ENCODE measurements around the gene INHBE. TPM values are rescaled to one million over a fixed set of nuclear protein-coding genes. Genes with fewer than 3 reads are reported as not detected.
"Not testable (repeated sequence)": the region's sequence is repeated elsewhere in the genome, so short reads cannot be mapped to it uniquely, and the experiment has no call there.

The INHBE gene
- total RNA-seq, 1 donor from 2014 or later = 0.27 TPM

- no peaks in the 10 kb centered on the region for H3K9me3 Mint-ChIP-seq
- H3K4me3 Mint-ChIP-seq = no peak overlapping the region
- no peaks in the 10 kb centered on the region for H3K36me3 Mint-ChIP-seq
- H3K4me1 Mint-ChIP-seq (ENCODE audit: unreplicated experiment) = peaks cover 14% of the 10 kb centered on the region
- H3K27me3 Mint-ChIP-seq = no peaks in the 10 kb centered on the region
- H3K27ac Mint-ChIP-seq = no peak overlapping the region
- TF ChIP-seq CTCF (conservative IDR thresholded peaks at IDR 0.05) = no peak
- no peak for DNase-seq (ENCODE audit: extremely low spot score, unreplicated experiment)
Observed at GRCh38 chr12:57435293-57435692, 19.8 kb upstream of the INHBE start.

DNA sequence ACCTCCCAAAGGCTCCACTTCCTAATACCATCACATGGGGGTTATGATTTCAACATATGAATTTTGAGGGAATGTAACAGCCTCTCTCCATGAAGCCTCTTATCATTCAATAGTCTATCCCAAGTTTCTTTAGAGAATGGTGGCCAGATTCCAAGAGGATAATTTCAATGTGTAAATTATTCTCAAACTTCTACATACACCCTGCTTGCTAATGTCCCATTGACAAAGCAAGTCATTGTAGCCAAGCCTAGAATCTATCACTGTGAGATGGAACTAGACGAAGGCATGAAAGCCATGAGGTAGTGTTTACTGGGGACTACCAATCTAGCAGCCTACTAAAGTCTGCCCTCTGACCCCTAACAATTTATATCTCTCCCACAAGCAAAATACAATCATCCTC, 16.7 kb upstream of the INHBE start:
- no peaks in the 10 kb centered on the region for H3K27me3 Mint-ChIP-seq
- no peak for DNase-seq (ENCODE audit: extremely low spot score, unreplicated experiment)
- TF ChIP-seq CTCF (conservative IDR thresholded peaks at IDR 0.05) = no peak
- H3K4me1 Mint-ChIP-seq (ENCODE audit: unreplicated experiment) = peaks cover 5% of the 10 kb centered on the region
- no peak overlapping the region for H3K27ac Mint-ChIP-seq
- H3K36me3 Mint-ChIP-seq = no peaks in the 10 kb centered on the region
- no peak overlapping the region for H3K4me3 Mint-ChIP-seq
- peaks cover 4% of the 10 kb centered on the region for H3K9me3 Mint-ChIP-seq

GRCh38 chr12:57439762-57440266, 15.3 kb upstream of the INHBE start:
- TF ChIP-seq CTCF (conservative IDR thresholded peaks at IDR 0.05) = no peak
- DNase-seq (ENCODE audit: extremely low spot score, unreplicated experiment) = no peak
- H3K27me3 Mint-ChIP-seq = no peaks in the 10 kb centered on the region
- no peak overlapping the region for H3K4me3 Mint-ChIP-seq
- H3K36me3 Mint-ChIP-seq = no peaks in the 10 kb centered on the region
- H3K4me1 Mint-ChIP-seq (ENCODE audit: unreplicated experiment) = peaks cover 5% of the 10 kb centered on the region
- H3K9me3 Mint-ChIP-seq = peaks cover 4% of the 10 kb centered on the region
- no peak overlapping the region for H3K27ac Mint-ChIP-seq

DNA sequence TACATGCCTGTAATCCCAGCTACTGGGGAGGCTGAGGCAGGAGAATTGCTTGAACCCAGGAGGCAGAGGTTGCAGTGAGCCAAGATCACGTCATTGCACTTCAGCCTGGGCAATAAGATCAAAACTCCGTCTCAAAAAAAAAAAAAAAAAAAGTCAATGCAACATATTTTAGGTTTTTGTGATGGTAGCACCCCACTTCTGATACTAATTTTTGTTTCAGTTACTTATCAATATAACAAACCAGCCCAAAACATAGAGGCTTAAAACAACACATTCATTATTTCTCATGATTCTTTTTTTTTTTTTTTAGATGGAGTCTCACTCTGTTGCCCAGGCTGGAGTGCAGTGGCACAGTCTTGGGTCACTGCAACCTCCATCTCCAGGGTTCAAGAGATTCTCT, 13.7 kb upstream of the INHBE start:
- H3K4me3 Mint-ChIP-seq; DNase-seq (ENCODE audit: extremely low spot score, unreplicated experiment); H3K4me1 Mint-ChIP-seq (ENCODE audit: unreplicated experiment); H3K27me3 Mint-ChIP-seq; H3K9me3 Mint-ChIP-seq; H3K36me3 Mint-ChIP-seq; H3K27ac Mint-ChIP-seq: not testable (repeated sequence)

DNA sequence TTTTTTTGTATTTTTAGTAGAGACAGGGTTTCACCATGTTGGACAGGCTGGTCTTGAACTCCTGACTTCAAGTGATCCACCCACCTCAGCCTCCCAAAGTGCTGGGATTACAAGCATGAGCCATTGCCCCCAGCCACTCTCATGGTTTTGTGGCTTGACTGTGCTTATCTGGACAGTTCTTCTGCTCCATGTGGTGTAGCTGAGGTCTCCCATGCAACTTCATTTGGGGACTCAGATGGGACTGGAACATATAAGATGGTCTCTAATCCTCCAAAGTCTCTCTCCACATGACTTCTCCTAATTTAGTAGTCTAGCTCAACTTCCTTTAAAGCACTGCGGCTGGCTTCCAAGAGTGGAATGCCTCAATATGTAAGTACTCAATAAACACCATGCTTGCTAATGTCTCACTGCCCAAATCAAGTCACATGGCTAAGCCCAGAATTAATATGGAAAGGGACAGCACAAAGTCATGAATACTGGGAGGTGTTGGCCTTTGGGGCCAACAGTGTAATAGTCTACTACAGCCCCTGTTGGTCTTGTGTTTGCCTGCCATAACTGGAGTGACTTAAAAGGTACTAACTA, 13.2 kb upstream of the INHBE start:
- no peak overlapping the region for H3K4me3 Mint-ChIP-seq
- H3K9me3 Mint-ChIP-seq = peaks cover 4% of the 10 kb centered on the region
- H3K27me3 Mint-ChIP-seq = no peaks in the 10 kb centered on the region
- no peak overlapping the region for H3K27ac Mint-ChIP-seq
- no peaks in the 10 kb centered on the region for H3K36me3 Mint-ChIP-seq
- TF ChIP-seq CTCF (conservative IDR thresholded peaks at IDR 0.05) = no peak
- no peaks in the 10 kb centered on the region for H3K4me1 Mint-ChIP-seq (ENCODE audit: unreplicated experiment)
- no peak for DNase-seq (ENCODE audit: extremely low spot score, unreplicated experiment)

DNA sequence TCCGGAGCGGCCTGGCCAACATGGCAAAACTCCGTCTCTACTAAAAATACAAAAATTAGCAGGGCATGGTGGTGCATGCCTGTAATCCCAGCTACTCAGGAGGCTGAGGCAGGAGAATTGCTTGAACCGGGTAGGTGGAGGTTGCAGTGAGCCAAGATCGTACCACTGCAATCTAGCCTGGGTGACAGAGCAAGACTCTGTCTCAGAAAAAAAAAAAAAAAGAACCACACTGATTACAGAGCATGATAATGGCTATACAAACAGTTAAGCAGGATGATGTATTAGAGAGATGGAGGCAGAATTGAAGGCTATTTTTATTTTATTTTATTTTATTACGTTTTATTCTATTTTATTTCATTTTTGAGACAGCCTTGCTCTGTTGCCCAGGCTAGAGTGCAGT, 10.8 kb upstream of the INHBE start:
- not testable (repeated sequence) for H3K36me3 Mint-ChIP-seq; DNase-seq (ENCODE audit: extremely low spot score, unreplicated experiment); H3K4me1 Mint-ChIP-seq (ENCODE audit: unreplicated experiment); H3K9me3 Mint-ChIP-seq; H3K4me3 Mint-ChIP-seq; H3K27ac Mint-ChIP-seq; H3K27me3 Mint-ChIP-seq

- H3K27ac Mint-ChIP-seq = no peak overlapping the region
- H3K9me3 Mint-ChIP-seq = peaks cover 4% of the 10 kb centered on the region
- no peak overlapping the region for H3K4me3 Mint-ChIP-seq
- DNase-seq (ENCODE audit: extremely low spot score, unreplicated experiment) = no peak
- H3K27me3 Mint-ChIP-seq = no peaks in the 10 kb centered on the region
- no peak for TF ChIP-seq CTCF (conservative IDR thresholded peaks at IDR 0.05)
- H3K4me1 Mint-ChIP-seq (ENCODE audit: unreplicated experiment) = no peaks in the 10 kb centered on the region
- H3K36me3 Mint-ChIP-seq = no peaks in the 10 kb centered on the region
Observed at GRCh38 chr12:57444744-57445143, 10.4 kb upstream of the INHBE start.

Measured in type B pancreatic cell (in vitro differentiated cells).